ENCODE data around the gene RAVER2.

RAVER2 gene

DNA sequence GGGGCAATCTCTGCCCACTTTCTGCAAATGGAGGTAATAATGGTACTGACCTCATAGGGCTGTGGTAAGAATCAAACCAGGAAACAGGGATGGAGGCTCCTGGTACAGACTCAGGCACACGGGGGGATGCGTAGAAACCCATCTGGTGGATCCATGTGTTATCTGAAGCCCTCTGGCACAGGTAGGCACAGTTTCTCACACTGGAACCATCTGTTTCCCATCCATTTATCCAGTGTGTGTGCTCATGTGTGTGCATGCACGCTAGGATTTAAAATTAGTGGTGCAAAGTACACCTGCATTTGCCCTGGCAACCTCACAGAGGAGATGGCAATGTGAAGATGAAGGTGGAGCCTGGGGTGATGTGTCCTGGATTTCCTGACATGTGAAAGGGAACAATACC lies 103.3 kb downstream of the RAVER2 start:
- DNase-seq, result no peak

DNA sequence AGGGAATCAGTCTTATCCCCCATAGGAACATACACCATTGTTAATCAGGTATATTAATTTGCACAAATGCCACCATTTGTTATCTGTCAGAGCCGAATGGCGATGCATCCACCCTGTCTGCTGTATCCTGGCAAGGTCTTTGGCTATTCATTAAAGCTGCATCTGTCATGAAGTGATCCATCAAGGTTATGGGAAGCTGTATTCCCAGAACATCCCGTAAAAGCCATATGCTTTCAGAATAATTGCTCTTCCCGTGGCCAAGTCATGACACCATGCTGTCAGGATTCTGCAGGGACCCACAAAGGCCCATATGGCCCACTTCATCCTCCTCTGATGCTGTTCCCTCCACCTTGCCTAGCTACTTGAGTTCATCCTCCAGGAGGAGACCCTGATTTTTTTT lies 103.9 kb downstream of the RAVER2 start:
- no peak for DNase-seq

DNA sequence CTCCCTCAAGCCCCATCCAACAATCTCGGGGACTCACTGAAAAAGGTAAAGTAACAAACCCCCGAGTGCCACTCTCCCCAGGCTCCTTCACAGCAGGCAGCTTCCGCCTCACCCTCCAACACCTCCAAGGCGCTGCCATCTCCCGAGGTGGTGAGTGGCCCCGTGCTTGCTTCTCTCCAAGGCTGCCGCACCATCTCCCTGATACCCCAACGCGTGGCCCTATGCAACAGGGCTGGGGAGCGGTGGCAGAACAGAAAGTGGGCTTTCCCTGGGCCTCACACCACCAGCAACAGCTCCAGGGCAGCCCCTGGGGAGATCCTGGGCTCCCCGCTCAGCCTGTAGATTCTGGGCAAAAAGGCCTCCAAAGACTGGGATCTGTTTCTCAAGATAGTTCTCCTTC lies 105.1 kb downstream of the RAVER2 start:
- DNase-seq, result no peak

DNA sequence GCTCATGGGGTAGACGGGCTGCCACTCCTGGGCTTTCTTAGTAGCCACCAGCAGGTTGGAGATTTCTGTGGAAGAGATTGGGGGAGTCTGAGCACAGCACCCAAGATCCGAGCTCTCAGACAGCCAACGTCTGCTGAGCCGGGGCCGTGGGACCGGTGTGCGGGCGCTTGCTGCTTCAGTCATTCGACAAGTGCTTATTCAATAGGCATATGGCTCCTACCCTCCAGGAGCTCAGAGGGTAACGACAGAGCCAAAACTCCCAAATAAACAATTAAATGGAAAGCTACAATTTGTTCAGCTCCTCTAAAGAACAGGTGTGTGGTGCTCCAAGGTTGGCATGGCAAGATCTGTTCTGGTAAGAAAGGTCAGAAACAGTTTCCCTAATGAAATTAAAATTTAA lies 106.0 kb downstream of the RAVER2 start:
- no peak for DNase-seq

DNA sequence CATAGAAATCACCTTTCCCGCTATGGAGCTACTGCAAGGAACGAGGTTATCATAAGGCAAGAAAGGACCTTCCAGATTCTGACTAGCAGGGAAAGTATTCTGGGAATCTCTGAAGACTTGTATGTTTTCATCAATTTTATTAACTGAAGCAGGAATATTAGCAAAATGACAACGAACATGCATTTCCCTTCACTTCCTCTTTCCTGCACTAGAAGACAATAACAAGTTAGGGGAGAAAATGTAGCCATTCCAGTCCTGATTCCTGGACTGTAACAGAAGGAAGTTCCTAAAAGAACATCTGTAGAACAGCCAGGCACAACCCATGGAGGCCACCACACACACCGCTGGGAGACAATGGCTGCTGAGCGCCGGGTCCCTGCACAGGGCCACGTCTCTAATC lies 106.8 kb downstream of the RAVER2 start:
- no peak for DNase-seq

DNA sequence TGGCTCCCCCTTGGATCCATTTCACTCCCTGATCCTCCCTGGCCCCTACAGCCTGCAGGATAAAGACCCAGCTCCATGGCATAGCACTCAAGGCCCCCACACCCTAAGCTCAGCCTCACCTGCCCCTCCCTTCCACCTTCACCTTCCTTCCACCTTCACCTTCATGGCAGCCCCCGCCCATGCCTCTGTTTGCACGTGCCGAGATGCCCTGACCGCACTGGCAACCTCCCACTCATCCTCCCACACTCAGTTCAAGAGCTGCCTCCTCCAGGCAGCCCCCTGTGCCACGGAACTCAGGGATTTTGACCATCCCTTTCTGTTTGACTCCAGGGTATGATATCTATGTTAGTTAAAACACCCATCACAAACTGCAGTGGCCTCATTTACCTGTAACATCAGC lies 109.8 kb downstream of the RAVER2 start:
- no peak for DNase-seq

DNA sequence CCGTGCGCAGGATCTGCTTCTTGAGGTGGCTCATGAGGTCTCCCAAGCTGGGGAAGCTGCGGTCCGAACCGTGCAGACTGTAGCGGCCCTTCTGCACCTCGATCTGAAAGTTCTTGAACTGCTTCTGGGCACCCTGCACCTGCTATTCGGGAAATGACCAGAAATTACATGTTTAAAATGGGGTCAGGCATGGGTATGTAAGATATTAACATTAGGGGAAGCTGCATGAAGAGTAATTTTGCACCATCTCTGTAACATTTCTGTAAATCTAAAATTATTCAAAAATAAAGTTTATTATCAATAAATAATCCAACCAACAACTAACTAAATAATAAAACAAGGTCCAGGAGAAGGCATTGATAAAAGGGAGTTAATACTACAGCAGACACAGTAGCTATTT lies 110.7 kb downstream of the RAVER2 start:
- DNase-seq, result no peak

DNA sequence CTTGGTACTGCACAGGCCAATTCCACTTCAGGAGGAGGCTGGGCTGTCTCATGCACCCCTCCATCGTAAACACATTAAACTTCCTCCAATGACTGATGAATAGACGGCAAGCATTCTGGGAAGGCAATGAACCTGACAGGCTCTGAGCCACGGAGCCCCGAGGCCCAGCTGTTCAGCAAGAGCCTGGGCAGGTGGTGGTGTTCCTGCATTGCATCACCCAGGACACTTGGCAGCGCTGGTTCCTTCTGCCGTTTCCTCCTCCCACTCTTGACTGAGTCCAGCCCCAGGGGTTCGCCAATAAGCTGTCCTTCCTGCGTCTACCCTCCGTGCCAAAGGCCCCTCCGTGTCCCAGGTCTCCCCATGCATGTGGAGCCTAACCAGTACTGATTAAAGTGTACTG lies 111.7 kb downstream of the RAVER2 start:
- no peak for DNase-seq

DNA sequence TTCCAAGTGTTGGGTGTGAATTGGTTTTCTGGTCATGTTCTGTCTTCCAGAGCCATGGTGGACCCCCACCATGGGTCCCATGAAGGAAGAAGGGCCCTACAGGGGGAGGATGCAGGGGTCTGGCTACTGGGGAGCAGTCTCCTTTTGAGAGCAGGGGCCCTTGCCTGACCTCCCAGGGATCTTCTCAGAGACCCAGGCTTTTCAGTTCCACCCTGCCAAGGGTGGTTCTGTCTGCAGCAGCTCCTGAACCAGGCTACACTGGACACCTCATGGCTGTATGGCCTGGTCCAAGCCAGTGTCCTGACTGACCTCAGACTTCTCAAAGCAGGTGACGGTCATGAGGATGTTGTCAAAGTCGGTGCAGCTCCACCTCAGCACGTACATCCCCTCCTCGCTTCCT lies 112.5 kb downstream of the RAVER2 start:
- DNase-seq, result no peak

DNA sequence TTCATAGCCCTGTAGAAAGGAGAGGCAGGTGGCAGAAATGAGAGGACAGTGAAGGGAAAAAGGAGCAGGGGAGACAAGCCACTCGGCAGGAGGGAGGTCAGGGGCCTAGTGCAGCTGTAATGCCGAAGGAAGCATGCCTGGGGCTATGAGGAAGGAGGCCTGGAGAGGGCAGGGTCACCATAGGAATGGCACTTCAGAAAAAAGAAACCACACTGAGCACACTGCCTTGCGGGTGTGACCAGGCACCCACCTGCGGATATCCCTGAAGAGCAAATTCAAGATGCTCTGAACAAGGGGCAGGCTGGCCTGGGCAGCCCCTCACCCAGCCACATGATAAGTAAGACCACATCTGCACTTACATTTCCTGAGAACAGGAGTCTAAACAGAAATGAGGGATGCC lies 116.7 kb downstream of the RAVER2 start:
- DNase-seq, result no peak

DNA sequence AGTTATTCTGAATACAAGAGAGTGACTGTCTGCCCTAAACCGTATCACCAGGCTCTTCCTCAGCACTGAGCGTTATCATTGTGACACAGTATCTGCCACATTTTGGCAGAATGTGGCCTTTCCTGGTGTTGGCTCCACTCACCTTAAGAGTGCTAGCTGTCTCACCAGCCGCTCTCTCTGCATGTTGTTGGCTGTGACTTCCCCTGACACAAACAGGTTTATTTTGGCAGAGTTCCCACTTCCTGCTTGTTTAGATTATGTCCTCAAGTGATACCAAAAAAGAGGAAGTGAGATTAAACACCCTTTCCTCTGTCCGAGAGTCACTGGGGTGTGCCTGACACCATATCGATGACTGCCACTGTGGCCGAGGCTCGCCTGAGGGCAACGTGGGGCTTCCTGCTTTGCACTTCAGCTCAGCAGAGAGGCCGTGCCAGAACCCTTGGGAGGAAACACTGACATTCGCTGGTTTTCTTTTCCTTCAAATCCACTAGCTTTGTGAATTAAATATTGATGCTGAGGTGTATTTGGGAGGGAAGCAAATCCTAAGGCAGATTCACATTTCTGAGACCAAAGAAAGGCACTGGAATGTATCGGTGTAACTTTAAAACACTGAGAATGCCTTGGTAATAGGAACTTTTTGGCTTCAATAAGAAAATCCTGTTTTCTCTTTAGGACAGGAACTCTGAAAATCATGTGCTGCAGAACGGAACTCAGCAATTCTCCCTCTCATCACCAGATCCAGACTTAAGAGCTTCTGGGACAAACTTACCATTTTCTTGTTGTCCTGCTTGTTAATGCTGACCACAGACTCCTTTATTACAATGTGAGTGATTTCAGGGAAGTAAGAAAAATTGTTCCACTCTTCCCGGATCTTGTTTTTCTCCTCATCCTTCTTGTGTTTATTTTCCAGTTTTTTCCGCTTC lies 119.4 kb downstream of the RAVER2 start:
- DNase-seq, result no peak

DNA sequence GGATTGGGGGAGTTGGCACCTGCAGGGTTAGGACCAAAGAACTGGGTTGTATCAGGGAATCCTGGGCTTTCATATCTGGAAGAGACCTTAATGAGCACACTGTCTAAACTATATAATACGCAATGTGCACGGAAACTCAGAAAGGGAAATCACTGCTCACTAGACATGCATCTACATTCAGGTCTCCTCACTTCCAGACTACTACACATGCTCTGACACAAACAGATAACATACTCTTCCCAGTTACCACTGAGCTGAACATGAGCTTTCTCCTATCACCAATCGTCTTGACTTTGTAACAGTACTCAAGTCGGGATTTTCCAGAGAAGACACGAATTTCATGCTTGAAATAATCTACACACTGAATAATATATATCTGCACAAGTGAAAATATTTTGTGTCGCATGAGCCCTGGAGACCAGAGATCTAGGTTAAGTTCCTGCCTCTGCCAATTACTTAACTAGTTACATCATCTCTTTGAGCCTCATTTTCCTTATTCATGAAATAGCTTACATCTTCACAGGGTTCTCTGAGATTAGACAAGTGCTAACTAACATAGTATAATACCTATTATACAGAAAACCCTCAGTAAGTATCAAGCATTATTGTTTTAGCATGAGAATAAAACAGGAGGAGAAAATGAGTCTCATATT lies 120.4 kb downstream of the RAVER2 start:
- no peak for DNase-seq

DNA sequence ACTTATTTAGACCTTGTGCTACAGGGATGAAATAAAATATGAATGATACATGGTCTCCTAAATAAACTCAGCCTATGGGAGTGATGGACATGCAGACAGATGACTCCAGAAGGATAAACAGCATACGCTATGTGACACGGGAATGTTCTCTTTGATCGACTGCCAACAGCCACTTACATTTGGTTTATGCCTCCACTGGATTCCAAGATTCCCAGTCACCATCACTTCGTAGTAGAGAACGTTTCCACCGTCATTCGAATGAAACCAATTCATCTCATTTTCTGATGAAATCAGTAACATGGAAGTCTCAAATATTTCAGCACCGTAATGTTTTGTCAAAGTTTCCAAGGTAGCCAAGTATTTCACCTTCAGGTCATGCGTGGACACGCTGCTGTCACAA lies 121.8 kb downstream of the RAVER2 start:
- no peak for DNase-seq

DNA sequence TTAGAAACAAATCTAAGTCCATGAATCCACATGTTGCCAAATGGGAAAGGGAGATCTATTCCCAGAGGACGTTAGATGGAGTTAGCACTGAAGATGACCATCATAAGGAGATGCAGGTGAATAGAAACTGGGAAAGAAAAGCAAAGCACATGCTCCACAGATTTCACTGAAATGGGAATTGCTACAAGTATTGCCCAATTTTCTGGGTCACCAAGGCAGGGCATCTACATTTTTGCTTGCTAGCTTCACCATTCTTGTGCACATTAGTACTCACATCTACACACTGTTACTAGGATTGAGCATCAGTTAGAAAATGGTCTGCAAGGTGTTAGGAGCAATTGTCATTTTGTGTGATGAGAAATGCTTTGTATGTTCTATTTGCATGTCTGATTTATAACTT lies 122.4 kb downstream of the RAVER2 start:
- no peak for DNase-seq

DNA sequence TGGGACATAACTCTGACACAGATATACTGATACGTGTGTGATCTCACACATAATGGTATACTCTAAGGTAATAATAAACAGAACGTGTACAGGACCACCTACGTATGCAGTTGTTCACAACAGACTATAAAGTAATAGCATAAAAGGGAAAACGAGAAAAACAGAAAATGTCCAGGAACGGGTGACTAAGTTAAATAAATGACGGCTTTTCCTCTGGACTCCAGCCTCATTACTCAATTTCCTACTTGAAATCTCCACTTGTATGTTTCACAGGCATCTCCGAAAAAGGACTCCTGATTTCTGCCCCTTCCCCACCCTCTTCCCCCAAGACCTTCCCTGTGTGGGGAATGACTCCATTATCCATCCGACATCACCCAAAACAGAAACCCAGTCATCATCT lies 126.4 kb downstream of the RAVER2 start:
- no peak for DNase-seq

DNA sequence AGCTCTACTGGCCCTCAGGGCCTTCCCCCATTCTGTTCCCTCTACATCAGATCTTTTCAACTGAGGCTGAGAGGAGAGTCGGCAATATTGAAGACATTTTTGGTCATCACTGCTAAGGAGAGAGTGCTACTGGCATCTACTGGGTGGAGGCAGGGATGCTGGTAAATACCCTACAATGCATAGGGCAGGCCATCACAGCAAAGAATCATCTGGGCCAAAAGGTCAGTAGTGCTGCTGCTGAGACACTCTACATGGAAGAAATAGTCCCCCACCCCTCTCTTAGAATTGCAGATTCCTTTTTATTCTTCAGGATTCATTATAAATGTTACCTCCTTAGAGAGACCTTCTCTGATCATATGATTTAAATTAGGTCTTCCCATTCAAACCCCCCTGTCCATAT lies 127.2 kb downstream of the RAVER2 start:
- no peak for DNase-seq

DNA sequence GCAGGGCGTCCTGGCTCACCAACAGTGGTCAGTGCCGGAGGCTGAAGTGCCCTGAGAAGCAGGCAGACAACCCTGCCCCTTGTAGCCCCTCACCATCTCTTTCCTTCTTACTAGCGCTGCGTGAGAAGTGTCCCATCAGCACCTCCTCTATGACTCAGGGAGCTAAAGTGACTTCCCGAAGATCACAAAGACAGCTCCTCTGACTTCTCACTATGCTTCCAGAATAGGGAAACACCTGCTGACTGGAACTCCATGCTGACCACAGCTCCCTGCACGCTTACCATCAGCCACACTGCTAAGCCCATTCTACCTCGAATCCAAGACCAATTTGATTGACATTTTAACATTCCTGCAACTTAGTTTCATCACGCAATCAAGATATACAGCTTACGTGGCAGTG lies 128.7 kb downstream of the RAVER2 start:
- DNase-seq, result no peak

DNA sequence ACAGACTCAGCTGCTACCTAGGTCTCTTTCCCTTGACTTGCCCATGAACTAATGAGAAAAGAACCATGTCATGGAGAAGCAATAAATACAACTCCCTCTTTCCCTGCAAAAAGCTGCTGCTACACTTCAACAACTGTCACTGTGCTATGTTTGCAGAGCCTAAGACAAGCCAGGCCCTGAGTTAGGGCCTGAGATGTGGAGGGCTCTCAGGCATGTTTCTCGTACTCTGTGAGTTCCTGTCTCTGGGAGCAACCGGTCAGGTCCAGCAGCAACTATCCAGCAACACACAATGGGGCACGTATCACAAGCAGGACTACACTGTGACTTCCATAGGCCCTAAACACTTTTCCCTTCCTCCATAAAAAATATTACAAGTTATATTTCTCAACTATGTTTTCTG lies 129.8 kb downstream of the RAVER2 start:
- no peak for DNase-seq

DNA sequence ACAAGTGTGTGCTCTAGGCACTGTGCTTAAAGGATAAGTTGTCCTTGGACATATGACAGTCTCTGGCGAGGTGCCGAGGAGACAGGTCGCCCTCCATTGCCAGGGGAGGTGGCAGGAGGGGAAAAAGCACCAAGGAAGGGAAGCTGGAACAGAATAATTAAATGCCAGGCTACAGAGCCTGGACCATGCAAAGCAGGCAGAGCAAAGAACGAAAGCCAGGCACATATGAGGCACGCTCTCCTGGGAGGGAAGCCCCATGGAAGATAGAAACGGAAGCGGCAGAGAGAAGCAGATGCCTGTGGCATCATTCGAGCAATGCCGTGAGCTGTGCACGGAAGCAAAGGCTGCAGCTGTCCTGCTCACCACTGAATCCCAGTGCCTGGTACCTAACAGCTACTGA lies 130.2 kb downstream of the RAVER2 start:
- no peak for DNase-seq

DNA sequence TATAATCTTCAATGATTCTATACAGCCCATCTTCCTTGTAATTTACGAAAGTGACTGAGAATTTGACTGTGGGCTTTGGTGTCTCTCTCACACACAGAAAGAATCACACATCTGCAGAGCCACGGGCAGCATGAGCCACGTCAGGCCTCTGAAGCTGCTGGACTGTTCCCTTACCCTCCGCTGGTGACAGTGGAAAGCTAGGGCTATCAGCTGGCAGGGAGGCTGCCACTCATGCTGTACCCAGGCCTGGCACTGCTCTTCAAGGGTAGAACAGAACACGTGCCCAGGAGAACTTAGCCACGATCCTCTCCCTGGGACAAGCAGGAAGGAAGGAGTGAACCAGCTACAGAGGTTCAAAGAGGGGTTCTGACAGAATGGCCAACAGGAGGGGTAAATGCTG lies 130.7 kb downstream of the RAVER2 start:
- no peak for DNase-seq

DNA sequence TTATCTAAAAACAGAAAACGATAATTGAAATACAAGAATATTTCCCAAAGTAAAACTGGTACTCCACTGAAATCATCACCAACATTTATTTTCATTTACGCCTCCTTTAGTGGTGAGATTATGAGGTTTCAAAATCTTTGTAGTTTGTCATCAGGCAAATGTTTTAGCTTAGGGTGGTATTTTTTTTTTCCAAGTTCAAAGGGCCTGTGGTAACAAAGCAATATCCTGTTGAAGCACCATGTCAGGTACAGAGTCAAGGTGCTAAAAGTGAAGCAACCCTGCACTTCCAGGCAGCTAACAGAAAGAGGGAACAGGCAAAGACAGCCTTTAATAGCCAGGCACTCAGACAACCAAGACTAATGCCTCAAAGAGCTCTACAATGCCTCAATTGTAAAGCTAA lies 132.3 kb downstream of the RAVER2 start:
- DNase-seq, result no peak

DNA sequence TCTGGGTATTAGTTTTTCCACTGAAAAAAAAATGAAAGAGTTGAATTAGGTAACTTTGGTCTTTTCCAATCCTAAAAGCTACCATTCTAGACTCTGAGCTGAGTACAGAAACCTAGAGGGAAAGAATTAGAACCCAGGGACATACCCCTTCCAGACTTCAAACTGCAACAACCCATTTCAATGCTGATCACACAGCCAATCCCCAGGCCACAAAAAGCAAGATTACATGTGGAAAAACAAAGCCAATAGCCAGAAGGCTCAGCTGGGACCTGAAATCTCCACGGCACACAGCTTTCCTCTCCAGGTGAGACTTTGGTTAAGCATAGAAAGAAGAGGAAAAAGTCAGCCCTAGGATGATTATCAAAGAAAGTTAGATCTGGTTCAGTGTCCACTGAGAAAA lies 132.7 kb downstream of the RAVER2 start:
- DNase-seq, result no peak

DNA sequence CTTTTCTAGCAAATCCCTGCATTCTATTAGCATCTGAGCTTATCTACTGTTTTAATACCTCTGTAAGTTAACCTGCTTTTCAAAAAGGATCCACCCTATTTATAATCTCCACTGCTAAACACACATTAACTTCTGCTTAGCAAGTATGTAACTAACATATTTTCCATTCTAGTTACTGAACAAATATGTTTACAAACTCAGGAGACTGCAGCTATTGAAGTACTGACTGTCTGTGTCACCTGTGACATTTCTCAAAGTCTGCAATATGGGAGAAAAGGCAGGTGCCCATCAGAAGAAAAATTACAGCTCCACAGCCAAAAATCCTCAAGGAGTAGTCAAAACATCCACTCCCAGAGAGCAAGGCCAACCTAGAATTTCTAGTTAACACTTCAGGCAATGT lies 133.2 kb downstream of the RAVER2 start:
- no peak for DNase-seq

DNA sequence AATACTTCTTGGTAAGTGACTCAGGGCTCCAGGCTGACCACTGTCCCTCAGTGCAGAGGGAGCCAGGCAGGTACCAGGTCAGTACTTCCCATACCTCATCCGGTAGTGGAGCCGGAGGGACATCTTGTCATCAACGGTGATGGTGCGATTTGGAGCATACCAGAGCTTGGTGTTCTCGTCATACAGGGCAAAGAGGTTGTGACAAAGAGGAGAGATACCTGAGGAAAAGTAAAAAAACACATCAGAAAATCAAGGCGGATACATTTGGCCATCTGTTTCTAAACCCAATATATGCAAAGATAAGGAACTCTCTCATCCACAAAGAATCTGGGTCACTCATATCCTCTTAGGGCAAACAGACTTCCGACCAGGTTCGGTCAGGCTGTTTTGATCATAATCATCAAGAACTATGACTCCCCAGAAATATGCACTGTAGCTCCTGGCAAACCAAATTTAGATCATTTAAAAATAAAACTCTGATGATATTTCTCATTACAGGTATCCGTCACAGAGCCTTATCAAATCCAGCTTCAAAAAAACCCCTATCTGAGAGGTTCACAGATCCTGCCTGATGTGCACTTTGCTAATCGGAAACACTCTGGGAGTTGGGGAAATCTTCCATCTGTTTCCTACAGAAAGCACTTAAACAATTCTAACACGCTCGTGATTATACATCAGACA lies 134.2 kb downstream of the RAVER2 start:
- DNase-seq, result no peak

Data from activated CD4-positive, CD25-positive, alpha-beta regulatory T cell (primary cell).